Germinal center (tissue), 1 donor: Measurements from ENCODE around the gene TEX19.
"Not testable (repeated sequence)": the region's sequence is repeated elsewhere in the genome, so short reads cannot be mapped to it uniquely, and the experiment has no call there.

ENCODE experiments used
- DNase-seq: peaks from one replicate; pipeline ENCODE4 v3.0.0; 2012; ENCODE audit warnings: mixed read lengths, low spot score

Gene TEX19

GRCh38 chr17:82356845-82357355 is 2.1 kb upstream of the TEX19 start:
- DNase-seq = no peak

GRCh38 chr17:82357394-82357793 is 1.7 kb upstream of the TEX19 start:
- no peak for DNase-seq

- not testable (repeated sequence) for DNase-seq
These were observed 516 bp downstream of the TEX19 start for GRCh38 chr17:82359451-82360074.

- no peak for DNase-seq
These were observed 3.0 kb downstream of the TEX19 start for GRCh38 chr17:82361885-82362633.

- no peak for DNase-seq
These were observed 6.7 kb downstream of the TEX19 start for GRCh38 chr17:82365606-82366295.

- DNase-seq = no peak
These were observed 7.7 kb downstream of the TEX19 start for GRCh38 chr17:82366749-82367148.

- no peak for DNase-seq
These were observed 8.9 kb downstream of the TEX19 start for GRCh38 chr17:82367724-82368524.

- DNase-seq = no peak
These were observed 10.2 kb downstream of the TEX19 start for GRCh38 chr17:82369211-82369610.

- DNase-seq = no peak
These were observed 11.7 kb downstream of the TEX19 start for GRCh38 chr17:82370471-82371332.

GRCh38 chr17:82371333-82372248 is 12.5 kb downstream of the TEX19 start, which contains the start of gene UTS2R:
Gene UTS2R, plus strand, starts transcription at chr17:82371765. Its CDS starts 2,560 bp downstream, at chr17:82374325.
- DNase-seq = no peak

GRCh38 chr17:82372249-82373071 is 13.4 kb downstream of the TEX19 start:
- no peak for DNase-seq

- not testable (repeated sequence) for DNase-seq
These were observed 14.0 kb downstream of the TEX19 start for GRCh38 chr17:82373072-82373452.

GRCh38 chr17:82373731-82374625 is 14.9 kb downstream of the TEX19 start:
- no peak for DNase-seq

- DNase-seq = no peak
These were observed 15.7 kb downstream of the TEX19 start for GRCh38 chr17:82374626-82375331.

- DNase-seq = no peak
These were observed 16.5 kb downstream of the TEX19 start for GRCh38 chr17:82375359-82376041.

GRCh38 chr17:82376042-82376730 is 17.1 kb downstream of the TEX19 start:
- no peak for DNase-seq
